A673 (cell line): ENCODE measurements around the gene ME1.

Experiments used
- CTCF ChIP-seq: fragments of 300-800, 200-600 bp; sonication (generic); conservative IDR thresholded peaks from 2 replicates; pipeline ENCODE4 v1.5.1; 2017; ENCODE audit warnings: low read depth, mild to moderate bottlenecking, antibody characterized with exemption, low read length, moderate library complexity, mixed read lengths
- EZH2 ChIP-seq: fragments of 200-600 bp; sonication (generic); IDR thresholded peaks from 2 replicates; pipeline ENCODE4 v1.6.1; 2017; ENCODE audit warnings: borderline replicate concordance, low read depth, mild to moderate bottlenecking, mixed read lengths, antibody characterized with exemption, low read length; ENCODE audit not compliant: poor library complexity, severe bottlenecking

DNA sequence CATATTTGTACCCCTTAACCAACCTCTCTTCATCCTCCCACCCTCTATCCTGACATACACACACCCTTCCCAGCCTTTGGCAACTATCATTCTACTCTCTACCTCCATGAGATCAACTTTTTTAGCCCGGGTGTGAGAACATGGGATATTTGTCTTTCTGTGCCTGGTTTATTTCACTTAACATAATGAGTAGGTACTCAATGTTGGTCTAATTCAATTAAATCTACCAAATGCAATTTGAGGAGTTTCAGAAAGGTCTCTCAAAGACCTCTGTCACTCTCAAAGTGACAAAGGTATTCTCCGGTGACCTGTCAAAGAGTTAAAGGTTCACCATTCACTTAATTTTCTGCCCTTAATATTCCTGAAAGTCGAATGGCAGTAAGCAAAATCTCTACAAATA lies 87.7 kb downstream of the ME1 start:
- TF ChIP-seq CTCF (no peak), EZH2 (no peak)
